ENCODE measurements around the gene SLC35E2B.

GRCh38 chr1:1623181-1623630, 69.4 kb downstream of the SLC35E2B start:
- TF ChIP-seq EP300 (IDR thresholded peaks at IDR 0.05), result no peak
- TF ChIP-seq, protein P1, sequence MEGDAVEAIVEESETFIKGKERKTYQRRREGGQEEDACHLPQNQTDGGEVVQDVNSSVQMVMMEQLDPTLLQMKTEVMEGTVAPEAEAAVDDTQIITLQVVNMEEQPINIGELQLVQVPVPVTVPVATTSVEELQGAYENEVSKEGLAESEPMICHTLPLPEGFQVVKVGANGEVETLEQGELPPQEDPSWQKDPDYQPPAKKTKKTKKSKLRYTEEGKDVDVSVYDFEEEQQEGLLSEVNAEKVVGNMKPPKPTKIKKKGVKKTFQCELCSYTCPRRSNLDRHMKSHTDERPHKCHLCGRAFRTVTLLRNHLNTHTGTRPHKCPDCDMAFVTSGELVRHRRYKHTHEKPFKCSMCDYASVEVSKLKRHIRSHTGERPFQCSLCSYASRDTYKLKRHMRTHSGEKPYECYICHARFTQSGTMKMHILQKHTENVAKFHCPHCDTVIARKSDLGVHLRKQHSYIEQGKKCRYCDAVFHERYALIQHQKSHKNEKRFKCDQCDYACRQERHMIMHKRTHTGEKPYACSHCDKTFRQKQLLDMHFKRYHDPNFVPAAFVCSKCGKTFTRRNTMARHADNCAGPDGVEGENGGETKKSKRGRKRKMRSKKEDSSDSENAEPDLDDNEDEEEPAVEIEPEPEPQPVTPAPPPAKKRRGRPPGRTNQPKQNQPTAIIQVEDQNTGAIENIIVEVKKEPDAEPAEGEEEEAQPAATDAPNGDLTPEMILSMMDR (IDR thresholded peaks at IDR 0.05), result no peak
- no peak for TF ChIP-seq POLR2A (IDR thresholded peaks at IDR 0.05)
- TF ChIP-seq POLR2AphosphoS5 (IDR thresholded peaks at IDR 0.05), result no peak

Data from upper lobe of left lung (tissue), 4 donors.